ENCODE results near the gene OR1G1.
"Not testable (repeated sequence)": the region's sequence is repeated elsewhere in the genome, so short reads cannot be mapped to it uniquely, and the experiment has no call there.

Gene OR1G1

DNA sequence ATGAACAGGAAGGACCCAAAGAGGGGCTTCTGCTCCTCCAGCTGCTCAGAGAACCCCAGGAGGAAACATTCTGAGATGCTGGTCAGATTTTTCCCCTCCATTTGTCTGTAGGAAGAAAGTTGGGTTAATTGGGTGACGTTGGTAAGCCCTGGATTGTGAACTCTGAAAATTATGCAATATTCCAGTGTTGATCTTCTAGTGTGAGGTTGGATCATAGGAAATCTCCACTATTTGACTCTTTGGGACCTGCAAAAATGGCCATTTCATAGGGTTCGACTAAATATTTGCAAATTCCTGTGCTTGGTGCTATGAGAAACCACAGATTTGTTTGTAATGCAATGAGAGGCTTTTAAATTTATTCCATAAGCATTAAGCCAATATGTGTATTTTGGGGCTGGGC, at the start of gene OR1G1:
Gene OR1G1 (minus strand): TSS at position 101 of the 400 bp plus-strand sequence. CDS start 0 bp downstream, at position 101.
- Mint-ChIP-seq H3K27ac (no peak within 1 kb of the TSS), H3K27me3 (peaks cover 41% of the 10 kb centered on the region), H3K36me3 (ENCODE audit: low read depth) (no peaks in the 10 kb centered on the region), H3K4me3 (no peak within 1 kb of the TSS), H3K4me1 (ENCODE audit: low read depth) (no peaks in the 10 kb centered on the region), H3K9me3 (no peaks in the 10 kb centered on the region)

DNA sequence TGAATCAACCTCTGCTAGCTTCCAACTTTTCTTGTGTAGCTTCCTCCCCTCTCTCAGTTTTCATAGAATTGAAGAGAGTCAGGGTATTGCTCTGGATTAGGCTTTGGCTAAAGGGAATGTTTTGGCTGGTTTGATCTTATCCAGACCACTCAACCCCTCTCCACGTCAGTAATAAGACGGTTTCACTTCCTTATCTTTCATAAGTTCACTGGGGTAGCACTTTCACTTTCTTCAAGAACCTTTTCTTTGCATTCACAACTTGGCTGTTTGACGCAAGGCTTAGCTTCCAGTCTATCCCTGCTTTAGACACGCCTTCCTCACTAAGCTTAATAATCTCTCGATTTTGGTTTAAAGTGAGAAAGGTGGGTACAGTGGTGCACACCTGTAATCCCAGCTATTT, 40.2 kb upstream of the OR1G1 start:
- Mint-ChIP-seq H3K36me3 (ENCODE audit: low read depth) (no peaks in the 10 kb centered on the region), H3K27ac (no peak overlapping the region), H3K4me3 (no peak overlapping the region)

DNA sequence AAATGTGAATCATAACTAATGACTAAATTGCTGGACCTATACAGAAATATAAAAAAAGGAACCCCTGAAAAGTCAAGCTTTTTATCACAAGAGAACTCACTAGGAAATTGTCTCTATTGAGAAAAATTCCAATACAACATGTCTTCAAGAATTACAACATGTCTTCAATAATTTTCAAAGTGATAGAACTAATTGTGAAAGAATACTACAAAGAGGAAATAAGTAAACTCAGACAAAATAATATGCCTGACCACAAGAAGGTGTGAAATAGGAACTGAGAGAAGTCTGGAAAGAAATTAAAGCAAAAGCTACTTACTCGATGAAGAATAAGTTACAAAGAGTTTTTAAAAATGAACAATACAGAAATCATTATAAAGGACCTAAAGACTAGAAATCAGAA, 29.9 kb upstream of the OR1G1 start:
- H3K27me3 Mint-ChIP-seq: peaks cover 35% of the 10 kb centered on the region
- no peaks in the 10 kb centered on the region for H3K4me1 Mint-ChIP-seq (ENCODE audit: low read depth)
- no peaks in the 10 kb centered on the region for H3K36me3 Mint-ChIP-seq (ENCODE audit: low read depth)
- H3K27ac Mint-ChIP-seq: no peak overlapping the region
- H3K9me3 Mint-ChIP-seq: no peaks in the 10 kb centered on the region
- H3K4me3 Mint-ChIP-seq: no peak overlapping the region

More for the DNA sequence above, 40.2 kb upstream of the OR1G1 start:
- peaks cover 20% of the 10 kb centered on the region for H3K27me3 Mint-ChIP-seq
- H3K4me1 Mint-ChIP-seq (ENCODE audit: low read depth): peaks cover 8% of the 10 kb centered on the region
- peaks cover 9% of the 10 kb centered on the region for H3K9me3 Mint-ChIP-seq

DNA sequence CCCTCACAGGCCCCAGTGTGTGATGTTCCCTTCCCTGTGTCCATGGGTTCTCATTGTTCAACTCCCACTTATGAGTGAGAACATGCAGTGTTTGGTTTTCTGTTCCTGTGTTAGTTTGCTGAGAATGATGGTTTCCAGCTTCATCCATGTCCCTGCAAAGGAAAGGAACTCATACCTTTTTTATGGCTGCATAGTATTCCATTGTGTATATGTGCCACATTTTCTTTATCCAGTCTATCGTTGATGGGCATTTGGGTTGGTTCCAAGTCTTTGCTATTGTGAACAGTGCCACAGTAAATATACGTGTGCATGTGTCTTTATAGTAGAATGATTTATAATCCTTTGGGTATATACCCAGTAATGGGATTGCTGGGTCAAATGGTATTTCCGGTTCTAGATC, 10.1 kb upstream of the OR1G1 start:
- not testable (repeated sequence) for H3K4me3 Mint-ChIP-seq; H3K9me3 Mint-ChIP-seq; H3K36me3 Mint-ChIP-seq (ENCODE audit: low read depth); H3K4me1 Mint-ChIP-seq (ENCODE audit: low read depth); H3K27ac Mint-ChIP-seq
- peaks cover 40% of the 10 kb centered on the region for H3K27me3 Mint-ChIP-seq

DNA sequence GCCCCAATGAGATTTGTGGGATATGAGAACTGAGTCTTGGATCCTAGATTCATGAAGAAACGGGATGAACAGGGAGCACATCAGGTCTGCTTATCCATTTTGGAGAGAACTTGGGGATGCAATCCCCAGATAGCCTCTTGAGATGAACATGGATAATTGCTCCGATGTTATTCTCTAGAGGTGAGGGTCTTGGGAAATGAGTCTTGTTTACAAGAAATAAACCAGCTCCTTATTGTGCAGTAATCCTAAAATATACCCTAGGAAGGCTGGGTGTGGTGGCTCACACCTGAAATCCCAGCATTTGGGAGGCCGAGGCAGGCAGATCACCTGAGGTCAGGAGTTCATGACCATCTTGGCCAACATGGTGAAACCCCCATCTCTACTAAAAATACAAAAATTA, 23.0 kb downstream of the OR1G1 start, which contains the start of gene OR1D2:
Gene OR1D2 (minus strand): TSS at position 101 of the 400 bp plus-strand sequence. CDS start 11,426 bp downstream, outside the sequence.
- Mint-ChIP-seq H3K4me3 (no peak within 1 kb of the TSS), H3K9me3 (peaks cover 28% of the 10 kb centered on the region)

More for the DNA sequence above, 23.0 kb downstream of the OR1G1 start, which contains the start of gene OR1D2:
- H3K27ac Mint-ChIP-seq: no peak within 1 kb of the TSS
- no peaks in the 10 kb centered on the region for H3K36me3 Mint-ChIP-seq (ENCODE audit: low read depth)
- H3K27me3 Mint-ChIP-seq: peaks cover 14% of the 10 kb centered on the region
- no peaks in the 10 kb centered on the region for H3K4me1 Mint-ChIP-seq (ENCODE audit: low read depth)
